Effector CD4-positive, alpha-beta T cell (primary cell): ENCODE data around the gene DST.
A peak's percentile ranks its signal among the peaks of the same experiment; 100 is the strongest.

Experiments
- DNase-seq: peaks from one replicate; pipeline ENCODE4 v3.0.0-alpha.2; 2020
- total RNA-seq: gene quantifications from one replicate; lab custom pipeline; 2026; lab: John Stamatoyannopoulos, UW

Gene DST
- total RNA-seq, result 9.9 reads per million, percentile 31 among the genes with 10 or more reads in this experiment

DNA sequence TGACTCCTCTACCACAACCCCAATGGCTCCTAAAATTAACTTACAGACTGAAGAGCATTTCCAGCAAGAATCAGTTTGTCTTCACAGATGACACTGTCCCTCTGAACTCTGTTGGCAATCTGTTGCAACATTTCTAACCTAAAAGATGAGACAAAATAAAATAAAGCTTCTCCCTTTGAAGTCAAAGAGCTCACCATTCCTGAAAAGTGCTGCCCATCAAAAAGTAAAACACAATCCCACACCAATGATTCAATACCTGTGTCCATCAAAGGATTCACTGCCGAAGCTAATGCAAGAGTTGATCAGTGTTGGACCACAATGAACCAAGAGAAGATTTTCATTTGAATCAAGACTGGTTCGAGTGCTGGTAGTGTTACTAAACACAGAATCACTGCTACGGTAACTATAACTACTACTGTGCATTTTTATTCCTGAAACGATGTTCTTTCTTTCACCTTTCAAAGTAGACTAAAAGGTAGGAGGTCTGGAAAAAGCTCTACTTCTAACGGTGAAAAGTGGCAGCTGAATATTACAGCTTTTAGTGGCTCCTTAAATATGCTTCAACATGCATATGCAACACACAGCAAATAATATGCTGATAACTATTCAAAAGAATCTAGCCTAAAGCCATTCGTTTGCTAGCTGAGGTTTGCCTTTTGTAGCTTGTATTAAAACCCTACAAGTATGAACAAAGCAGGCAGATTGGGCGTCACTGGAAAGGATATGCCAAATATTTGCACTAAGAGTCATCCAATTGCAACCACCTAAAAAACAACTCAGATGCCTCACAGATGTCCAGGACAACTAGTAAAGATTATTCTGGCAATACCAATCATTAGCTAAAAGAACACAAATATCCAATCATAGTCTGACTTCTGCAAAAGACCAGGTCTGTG is at the start of gene DST:
Gene DST (minus strand): TSS at position 524 of the 896 bp plus-strand sequence.
- no peak for DNase-seq

DNA sequence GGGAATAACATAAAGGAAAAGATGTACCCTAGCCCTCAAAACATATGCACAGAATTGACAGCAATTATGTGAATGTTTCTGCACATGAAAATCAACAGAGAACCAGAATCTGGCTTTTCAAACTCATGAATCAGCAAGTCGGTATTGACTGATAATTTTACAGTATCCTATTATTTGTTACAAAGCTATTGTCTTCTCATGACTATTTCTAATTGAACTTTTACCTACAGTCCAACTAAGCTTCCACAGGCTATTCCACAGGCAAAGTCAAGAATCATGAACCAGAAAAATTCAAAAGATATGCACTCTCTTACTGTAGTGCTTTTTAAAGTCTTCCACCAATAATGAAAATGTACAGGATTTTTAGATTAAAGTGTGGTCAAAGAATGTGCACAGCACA is 49.1 kb upstream of the DST start:
- DNase-seq, result no peak

DNA sequence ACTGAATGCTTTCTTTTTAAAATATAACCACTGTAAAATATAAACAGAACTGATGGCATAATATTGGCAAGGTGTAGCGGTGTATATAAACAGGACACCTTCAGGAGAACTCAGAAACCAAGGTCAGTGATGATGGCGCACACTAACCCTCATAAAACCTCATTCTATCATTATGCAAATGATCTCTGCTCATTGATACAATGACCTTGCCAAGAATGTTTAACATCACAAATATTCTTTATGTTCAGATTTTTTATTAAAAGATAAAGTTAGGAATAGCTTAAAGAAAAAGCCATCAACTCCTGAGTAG is 48.6 kb upstream of the DST start:
- no peak for DNase-seq

DNA sequence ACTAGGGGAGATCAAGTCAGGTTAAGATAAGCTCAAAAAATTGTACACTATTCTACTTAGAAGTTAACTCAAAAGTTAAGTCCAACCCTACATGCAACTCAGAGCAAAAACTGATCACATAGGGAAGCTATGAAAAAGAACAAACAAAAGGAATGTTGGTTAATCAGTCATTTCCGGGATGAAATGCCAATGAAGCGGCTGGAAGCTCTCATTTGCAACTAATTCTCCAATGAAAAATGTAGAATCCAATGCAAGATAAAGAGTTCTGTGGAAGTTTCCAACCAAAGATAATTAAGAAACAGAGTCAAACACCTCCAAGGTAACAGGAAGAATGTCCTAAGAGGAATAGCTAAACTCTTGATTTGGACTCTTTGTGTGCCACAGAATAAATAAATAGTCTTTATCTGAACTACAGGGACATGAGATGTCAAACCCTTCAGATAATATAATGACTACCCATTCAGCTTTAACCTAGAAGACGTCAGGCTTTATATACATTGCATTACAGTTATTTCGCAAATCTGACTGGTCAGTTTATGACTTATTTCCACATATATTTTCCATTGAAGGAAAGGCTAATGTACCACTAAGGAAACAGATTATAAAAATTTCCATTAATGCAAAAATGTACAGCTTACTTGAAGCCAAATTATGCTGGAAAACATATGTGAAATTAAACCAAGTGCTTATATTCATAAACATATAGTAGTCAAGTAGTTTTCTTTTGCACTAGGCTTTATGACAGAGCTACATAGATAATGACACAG is 48.0 kb upstream of the DST start:
- DNase-seq, result no peak

DNA sequence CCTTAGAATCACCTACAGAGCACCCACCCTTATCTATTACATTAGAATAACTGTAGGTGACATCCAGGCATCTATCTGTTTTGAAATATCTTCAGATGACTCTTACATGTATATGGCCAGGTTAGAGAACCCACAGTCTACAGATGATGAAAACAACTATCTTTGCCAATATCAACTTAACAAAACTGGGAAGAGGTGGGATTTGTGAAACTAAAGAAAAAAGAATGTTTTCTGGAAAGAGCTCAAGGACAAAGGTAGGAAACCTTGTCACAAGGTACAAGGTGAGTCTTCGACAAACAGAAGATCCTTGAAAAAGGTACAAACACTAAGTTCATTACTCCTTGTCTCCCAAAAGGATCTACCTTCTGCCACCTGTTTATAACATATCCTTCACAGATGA is 47.0 kb upstream of the DST start:
- no peak for DNase-seq

DNA sequence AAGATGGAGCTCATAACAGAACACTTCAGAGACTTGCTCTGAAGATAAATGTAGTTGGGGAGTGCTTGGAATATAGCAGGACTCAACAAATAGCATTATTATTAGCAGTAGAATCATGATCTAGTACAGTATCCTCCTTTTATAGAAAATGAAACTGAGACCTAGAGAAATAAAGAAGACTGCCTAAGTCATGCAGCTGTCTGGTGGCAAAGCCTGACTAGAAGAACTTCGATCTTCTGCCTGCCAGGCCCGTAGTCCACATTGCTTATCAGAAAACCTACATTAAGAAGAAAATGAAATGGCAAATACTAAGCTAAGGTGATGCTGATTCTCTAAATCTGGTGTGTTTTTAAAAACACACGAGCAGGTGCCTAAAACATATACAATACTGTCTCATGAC is 46.4 kb upstream of the DST start:
- DNase-seq, result no peak

DNA sequence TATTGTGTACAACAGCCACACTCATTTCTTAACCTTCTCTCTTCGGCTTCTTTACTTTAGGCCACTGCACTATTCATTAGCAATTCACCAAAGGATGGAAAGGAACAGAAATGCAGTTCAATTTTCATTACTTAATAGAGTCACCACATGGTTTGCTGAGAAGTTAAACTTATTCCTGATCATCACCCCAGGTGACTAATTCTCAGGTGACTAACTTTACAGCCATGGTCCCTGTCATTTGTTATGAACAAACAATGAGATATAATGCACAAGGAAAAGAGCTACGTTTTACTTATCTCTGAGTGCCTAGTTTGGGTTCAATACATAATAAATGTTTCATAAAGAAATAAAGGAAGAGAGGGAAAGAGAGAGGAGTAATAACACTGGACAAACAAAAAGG is 45.8 kb upstream of the DST start:
- DNase-seq, result no peak

DNA sequence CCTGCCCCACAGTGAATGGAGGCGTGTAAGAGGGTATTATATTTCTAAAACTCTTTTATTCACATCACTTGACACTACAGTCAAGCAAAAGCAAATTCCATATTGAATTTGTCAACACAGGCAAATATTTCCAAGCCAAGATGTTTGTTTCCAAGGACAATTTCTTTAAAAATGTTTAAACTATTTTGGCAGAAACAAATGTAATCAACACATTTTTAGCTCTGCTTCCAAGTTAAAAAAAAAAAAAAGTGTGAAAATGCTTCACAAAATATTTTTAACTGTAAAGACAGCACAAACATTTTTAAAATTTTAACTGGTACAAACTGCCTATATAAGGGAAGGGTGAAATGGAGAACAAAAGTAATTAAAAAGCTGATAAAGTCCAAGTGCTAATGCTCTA is 44.9 kb upstream of the DST start:
- DNase-seq, result no peak

DNA sequence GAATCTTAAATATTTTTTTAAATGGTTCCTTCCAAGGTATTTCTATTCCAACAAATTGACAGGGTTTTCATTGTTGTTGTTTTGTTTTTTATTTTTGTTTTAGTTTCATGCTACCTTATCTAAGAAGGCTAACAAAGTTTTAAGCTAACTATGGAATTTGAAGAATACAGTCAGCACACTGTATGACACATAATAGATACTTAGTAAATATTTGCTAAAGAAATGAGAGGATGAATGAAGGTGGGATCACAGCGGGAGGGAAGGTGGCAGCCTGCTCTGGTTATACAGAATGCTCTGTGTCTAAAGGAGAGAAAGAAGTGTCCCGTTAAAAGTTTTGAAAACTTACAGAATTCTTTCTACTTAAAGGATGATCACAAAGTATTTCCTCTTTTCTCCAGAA is 43.7 kb upstream of the DST start:
- DNase-seq, result no peak

DNA sequence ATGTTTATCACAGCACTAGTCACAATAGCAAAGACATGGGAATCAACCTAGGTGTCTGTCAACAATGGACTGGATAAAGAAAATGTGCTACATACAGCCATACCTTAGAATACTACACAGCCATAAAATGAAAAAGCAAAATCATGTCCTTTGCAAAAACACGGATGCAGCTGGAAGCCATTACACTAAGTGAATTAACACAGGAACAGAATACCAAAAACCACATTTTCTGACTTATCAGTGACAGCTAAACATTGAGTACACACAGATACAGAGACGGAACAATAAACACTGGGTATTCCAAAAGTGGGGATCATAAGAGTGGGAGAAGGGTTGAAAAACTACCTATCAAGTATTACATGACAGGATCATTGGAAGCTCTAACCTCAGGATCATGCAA is 43.3 kb upstream of the DST start:
- DNase-seq, result no peak

DNA sequence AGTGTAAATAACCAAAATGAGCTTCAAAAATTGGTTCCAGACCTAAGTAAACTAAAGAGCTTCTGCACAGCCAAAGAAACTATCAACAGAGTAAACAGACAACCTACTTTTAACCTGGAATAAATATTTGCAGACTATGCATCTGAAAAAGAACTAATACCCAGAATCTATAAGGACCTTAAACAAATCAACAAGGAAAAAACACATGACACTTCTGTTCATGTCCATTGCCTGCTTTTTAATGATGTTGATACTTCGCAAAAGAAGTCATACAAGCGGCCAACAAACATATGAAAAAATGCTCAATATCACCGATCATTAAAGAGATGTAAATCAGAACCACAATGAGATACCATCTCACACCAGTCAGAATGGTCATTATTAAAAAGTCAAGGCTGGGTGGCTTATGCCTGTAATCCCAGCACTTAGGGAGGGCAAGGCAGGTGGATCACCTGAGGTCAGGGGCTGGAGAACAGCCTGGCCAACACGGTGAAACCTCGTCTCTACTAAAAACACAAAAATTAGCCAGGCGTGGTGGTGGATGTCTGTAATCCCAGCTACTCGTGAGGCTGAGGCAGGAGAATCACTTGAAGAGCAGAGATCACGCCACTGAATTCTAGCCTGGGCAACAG is 42.5 kb upstream of the DST start:
- no peak for DNase-seq

DNA sequence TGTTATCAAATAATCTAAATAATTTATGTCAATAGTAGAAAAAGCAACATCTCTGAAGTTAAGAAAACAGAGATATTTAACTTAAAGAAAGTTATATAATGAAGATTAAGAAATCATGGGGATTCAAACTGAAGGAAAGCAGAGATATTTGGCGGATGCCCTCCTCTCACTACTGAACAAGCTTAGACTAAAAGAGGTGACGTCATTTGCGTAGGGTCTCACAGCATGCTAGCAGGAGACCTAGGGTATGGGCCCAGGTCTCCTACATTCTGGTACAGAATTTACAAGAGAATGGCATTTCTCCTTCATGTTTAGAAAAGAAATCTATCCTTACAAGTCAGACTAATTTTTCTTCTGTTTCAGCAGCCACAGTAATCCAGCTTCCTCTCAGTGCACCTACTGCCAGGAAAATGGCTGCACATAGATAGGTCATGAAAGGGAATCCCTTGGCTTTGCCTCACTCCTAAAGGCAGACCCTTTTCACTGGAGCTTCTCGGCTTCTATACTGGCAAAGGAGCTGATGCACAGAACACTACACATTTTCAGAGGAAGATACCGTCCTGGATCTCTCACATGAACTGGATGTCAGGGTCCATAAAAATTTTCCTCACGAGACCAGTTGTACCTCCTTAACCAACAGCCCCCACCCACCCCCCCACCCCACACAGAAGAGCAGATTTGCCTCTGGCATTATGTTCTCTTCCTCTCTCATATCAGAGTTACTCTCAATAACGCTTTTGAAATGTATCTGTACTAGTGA is 41.8 kb upstream of the DST start:
- no peak for DNase-seq

DNA sequence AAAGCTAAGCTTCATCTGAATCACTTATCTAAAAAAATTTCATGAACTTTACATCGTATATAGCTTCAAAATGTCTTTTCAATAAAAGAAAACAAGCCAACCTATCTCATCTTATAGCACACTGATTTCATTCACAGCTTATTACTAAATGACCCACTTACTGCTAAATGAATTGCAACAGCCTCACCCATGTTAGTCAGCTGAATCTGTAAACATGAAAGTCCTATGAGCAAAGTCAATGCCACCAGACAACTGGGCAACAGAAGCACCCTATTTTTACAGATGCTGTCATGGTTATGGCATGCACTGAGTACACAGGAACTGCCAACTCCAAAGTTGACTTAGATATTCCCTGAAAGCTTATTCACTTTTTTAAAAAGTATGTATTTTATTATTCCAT is 41.2 kb upstream of the DST start:
- DNase-seq, result no peak

DNA sequence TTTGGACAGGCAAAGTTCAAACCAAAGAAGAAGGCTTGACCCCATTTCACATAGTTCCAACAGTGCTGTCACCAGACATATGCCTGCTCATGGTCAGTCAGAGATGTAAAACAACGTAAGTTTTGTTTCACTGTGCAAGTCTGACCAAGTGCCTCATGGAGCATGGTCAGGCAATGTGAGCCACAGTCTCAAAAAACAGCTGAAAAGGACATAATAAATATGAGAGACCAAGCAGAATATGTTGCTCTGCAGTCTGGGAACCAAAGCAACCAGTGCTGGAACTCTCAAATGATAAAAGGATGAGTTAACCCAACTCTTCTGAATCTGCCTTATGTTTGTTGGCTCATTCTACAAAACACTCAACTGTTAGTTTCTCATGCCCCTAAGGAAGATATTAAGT is 39.9 kb upstream of the DST start:
- no peak for DNase-seq

DNA sequence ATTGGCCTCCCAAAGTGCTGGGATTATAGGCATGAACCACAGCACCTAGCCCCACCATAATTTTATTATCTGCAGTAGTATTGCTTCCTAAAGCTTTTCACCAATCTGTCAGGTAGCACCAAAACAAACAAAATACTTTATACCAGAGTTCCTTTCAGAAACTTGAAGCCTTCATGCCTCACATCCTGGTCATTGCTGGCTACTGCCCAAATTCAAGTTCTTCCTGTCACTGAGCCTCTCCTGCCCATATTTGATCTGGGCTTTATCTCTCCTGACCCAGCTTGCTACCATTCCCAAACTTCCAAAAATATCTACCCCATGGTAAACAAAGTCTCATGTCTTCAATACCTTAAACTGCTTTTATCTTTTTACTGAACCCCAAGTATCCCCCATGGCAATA is 34.9 kb upstream of the DST start:
- no peak for DNase-seq

DNA sequence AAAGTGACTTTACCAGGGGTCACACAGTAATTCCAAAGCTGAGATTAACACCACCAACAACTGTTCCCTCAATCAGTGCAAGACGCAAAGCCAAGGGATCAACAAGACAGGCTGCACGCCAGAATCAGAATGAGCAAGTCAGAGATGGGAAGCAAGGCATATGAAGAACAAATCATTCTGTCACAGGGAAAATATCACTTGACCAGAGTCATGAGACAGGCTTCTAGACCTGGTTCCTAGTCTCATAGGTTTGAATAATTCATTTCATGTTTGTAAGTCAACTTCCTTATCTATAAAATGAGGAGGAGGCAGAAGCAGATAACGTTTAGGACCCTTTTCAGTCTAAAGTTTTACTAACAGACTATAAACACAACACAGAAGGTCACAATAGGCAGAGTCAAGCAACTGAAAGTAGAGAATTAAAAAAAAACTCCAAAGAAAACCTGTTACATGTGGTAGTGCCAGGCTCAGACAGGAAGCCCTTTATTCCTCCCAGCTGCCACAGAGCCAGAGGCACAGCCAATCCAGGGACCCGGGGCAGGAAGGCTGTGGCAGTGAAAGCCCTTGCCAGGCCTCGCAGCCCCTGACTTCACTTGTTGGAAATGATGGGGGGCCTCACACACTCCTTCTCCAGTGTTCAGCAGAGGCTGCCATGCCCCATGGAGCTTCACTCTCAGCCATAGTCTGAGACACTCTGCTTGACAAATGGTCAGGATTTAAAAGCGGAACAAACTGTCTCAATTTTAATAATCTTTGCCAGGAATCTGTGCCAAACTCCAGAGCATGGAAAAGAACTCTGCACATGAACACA is 29.2 kb upstream of the DST start:
- no peak for DNase-seq

DNA sequence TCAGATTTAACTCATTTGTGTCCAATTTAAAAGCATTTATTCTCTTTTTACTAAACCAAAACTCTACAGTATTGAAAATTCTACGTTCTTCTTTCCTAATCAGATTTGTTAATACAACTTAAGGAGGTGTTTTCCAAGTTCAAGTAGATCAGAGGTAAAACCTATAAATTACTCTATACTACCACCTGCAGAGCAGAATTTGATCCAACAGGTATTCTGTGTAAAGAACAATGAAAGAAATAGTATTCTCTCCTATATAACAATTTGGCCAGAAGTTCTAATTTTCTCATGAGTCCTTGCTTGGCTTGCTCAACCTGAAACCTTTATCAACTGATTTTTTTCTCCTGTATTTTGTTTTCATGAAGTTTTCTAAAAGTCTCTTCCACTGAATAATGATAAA is 28.5 kb upstream of the DST start:
- DNase-seq, result no peak

DNA sequence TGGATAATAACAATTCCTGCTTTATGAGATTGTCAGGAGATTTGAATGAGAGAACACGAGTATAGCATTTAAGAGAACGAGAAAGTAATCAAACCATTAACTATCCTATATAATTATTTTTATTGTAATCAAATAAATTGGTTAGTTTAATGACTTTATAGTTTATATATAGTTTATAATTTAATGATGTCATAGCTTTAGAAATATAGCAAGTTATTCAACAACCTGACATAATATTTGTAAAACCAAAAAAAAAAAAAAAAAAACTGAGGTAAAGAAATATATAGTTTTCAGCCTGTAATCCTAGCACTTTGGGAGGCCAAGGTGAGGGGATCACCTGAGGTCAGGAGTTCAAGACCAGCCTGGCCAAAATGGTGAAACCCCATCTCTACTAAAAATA is 26.4 kb upstream of the DST start:
- DNase-seq, result no peak

DNA sequence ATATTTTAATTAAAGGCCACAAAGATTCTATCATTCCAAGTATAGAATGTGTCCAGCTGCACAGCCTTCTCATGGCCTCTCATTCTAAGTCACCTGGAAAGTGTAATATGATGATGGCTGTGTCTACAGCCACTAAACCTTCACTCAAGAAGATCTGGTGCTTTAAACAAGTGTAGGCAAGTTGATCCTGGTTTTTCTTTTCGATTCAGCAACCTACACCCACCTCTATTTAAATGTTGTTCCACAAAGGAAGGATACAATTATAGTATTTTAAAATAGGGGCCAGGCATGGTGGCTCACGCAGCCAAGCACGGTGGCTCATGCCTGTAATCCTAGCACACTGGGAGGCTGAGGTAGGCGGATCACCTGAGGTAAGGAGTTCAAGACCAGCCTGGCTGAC is 25.5 kb upstream of the DST start:
- DNase-seq, result no peak

DNA sequence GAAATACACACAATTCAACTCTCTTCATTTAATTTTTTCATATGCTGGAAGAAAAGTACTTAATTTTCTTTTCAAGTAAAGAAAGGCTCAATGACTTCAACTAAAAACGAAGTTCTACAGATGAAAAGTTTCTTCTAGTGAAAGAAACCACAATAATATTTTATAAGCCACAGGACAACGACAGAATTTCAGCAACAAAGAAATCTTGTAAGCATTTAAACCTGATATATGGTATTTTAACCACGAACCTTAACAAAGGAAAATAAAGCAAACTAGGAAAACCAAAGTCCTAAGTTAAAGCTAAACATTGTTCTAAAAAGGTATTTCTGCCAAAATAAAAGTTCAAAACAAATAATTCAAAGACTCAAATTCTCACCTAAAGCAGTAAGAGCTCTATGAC is 24.6 kb upstream of the DST start:
- DNase-seq, result no peak

DNA sequence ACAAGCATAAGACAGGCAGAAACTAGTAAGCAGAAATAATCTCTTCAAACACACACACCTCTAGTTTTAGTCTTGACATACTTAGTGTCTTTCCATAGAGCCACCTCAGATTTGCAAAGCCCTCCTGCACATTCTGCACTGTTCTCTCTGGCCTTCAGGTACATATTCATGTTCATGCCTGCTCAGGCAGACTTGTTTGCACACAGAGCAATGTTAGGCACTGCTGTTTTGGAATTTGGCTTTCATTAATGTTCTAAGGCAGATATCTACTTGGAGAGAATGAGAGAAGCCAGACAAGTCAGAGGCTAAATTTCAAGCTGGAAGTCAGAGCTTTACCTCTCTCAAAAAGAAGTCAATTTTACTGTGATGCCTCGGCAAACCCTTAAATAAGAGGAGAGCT is 21.3 kb upstream of the DST start:
- DNase-seq, result no peak

DNA sequence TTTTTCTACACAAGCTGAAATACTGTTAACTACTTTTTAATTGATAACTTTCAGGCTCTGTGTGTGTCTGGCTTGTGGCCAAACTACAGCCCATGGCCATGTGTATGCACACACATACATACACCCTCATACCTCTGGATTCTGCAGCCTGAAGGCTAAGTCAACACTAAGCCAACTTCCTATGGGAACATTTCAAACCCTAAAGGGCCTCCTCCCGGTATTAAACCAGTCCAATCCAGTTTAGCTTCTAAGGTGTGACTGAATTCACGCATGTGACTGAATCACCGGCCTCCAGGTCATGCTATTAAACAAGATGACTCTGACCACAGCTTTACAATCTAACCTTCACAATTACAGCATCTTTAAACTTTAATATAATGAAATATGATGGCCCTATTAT is 20.7 kb upstream of the DST start:
- no peak for DNase-seq
